ENCODE results near the gene CST6.
"Not testable (repeated sequence)": the region's sequence is repeated elsewhere in the genome, so short reads cannot be mapped to it uniquely, and the experiment has no call there.

DNA sequence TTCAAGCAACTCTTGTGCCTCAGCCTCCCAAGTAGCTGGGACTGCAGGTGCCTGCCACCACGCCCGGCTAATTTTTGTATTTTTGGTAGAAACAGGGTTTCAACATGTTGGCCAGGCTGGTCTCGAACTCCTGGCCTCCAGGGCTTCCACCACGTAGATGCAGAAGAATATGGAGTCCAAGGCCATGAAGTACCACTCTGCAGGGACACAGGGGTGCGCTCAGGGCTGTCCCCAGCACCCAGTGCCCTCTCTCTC lies 11.3 kb downstream of the CST6 start:
- not testable (repeated sequence) for TF ChIP-seq EZH2 (IDR thresholded peaks at IDR 0.05)
- TF ChIP-seq, protein P1, sequence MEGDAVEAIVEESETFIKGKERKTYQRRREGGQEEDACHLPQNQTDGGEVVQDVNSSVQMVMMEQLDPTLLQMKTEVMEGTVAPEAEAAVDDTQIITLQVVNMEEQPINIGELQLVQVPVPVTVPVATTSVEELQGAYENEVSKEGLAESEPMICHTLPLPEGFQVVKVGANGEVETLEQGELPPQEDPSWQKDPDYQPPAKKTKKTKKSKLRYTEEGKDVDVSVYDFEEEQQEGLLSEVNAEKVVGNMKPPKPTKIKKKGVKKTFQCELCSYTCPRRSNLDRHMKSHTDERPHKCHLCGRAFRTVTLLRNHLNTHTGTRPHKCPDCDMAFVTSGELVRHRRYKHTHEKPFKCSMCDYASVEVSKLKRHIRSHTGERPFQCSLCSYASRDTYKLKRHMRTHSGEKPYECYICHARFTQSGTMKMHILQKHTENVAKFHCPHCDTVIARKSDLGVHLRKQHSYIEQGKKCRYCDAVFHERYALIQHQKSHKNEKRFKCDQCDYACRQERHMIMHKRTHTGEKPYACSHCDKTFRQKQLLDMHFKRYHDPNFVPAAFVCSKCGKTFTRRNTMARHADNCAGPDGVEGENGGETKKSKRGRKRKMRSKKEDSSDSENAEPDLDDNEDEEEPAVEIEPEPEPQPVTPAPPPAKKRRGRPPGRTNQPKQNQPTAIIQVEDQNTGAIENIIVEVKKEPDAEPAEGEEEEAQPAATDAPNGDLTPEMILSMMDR (IDR thresholded peaks at IDR 0.05) = not testable (repeated sequence)

Measured in neural progenitor cell (in vitro differentiated cells).